GM18508 (cell line): ENCODE results near the gene TLE2.
"Not testable (repeated sequence)": the region's sequence is repeated elsewhere in the genome, so short reads cannot be mapped to it uniquely, and the experiment has no call there.

ENCODE experiments used
- ATAC-seq: cut with Tn5 transposase; IDR thresholded peaks from one replicate; pipeline ENCODE4 v1.9.1; 2021; ENCODE audit warnings: moderate number of reproducible peaks; ENCODE audit not compliant: insufficient read depth, unreplicated experiment

Gene TLE2

DNA sequence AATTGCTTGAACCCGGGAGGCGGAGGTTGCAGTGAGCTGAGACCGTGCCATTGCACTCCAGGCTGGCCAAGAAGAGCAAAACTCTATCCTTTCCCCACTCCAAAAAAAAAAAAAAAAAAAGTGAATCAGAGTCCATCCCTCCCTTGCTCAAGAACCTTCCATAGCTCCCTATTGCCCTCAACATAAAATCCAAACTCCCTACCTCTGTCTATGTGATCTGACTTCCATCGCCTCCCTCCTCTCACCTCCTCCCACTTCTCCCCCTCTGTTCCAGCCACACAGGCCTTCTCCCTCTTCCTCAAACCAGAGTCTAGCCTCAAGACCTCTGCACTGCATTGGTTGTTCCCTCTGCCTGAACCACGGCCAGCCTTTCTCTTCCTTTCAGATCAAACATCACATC, 10.0 kb upstream of the TLE2 start:
- ATAC-seq = no peak

DNA sequence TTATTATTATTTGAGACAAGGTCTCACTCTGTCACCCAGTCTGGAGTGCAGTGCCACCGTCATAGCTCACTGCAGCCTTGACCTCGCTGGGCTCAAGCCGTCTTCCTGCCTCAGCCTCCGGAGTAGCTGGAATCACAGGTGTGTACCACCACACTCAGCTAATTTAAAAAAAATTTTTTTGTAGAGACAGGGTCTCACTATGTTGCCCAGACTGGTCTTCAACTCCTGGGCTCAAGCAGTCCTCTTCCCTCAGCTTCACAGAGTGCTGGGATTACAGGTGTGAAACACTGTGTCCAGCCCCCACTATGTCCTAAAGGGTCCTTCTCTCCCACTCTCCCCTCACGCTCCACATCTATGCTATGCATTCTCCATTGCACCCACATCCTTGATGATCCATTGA, 9.1 kb upstream of the TLE2 start:
- ATAC-seq = no peak

DNA sequence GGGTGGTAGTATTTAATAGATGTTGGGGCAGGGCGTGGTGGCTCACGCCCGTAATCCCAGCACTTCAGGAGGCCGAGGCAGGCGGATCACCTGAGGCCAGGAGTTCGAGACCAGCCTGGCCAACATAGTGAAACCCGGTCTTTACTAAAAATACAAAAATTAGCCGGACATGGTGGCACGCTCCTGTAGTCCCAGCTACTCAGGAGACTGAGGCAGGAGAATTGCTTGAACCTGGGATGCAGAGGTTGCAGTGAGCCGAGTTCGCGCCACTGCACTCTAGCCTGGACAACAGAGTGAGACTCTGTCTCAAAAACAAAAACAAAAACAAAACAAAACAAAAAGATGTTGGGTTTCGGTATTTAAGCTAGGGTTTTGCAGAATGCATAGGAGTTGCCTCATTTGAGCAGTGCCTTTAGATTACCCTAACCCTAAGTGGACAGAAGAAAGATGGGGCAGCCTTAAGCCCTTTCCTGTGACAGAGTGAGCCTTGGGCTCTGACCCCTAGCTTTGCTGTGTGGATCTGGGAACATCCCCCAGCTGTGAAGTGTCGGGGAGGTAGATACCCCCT, 8.0 kb upstream of the TLE2 start:
- not testable (repeated sequence) for ATAC-seq

DNA sequence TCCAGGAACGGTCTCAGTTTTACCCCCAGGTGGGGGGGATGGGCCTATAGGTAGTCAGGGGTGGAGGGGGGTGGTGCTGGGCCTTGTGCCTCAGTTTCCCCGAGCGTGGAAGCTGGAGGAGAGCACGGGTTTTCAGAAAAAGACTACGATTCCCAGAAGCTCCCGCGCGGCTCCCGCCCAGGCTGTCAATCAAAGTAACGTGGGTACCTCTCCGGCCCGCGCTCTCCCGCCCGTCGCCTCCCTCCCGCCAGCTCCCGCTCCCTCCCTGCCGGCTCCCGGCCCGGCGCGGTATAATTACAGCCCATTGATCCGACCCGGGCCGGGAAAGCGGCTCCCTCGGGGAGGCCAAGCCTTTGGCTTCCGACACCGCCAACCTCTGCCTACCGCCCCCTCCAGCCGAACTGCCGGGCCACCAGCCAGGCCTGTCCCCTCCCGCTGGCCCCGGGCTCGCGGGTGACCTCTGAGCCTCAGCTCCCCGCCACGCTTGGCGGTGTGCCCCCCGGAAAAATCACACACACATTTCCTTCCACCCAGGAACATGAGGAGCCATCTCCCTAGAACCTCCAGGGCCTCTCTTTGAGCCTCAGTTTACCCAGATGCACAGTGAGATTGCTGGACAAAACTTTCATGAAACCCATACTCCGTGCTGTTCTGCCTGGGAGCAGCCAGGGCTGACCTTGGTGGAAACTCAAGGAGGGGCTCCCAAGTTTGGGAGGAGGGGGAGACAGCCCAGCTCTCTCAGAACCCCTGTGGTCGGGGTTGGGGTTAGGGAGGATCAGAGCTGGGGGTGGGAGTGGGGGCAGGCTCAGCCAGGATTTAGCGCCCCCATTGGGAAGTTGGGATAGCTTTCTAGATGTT, 7.3 kb upstream of the TLE2 start:
- ATAC-seq = no peak

- ATAC-seq = no peak
Observed at GRCh38 chr19:3035542-3036118, 6.5 kb upstream of the TLE2 start.

DNA sequence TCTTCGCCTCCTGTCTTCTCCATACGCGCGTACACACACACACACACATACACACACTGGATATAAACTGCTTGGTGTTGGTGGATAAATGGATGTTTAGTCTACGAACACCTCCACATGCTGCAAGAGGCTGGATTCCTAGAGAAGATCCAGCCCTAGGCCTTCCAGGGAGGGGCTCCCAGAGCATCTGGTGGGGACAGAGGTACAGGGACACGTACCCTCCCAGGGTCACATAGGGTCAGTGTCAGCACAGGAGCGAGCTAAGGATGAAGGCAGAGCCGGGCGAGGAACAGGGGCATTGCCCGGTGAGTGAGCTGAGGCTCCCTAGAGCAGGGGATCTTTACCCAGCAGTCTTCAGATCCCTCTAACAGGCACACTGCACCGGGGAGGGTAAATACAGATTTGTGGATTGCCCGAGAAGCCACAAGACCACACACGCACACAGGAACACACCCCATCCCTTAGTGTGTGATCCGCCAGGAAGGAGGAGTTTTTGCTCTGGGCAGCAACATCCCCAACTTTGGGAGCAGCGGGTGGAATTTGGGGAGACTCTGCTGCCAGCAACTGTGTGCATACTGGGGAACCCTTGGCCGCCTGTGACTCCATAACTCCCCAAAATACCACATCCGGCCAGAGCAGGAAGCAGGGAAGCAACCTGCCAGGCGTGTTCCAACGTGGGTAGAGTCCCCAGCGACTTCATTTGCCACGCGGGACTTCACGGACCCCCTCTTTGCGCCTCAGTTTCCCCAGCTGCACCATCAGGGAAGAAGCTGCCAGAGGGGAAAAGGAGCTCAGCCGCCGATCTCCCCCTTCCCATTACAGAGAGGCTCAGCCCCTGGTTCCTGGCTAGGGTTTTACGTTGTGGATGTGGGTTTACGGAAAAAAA, 5.8 kb upstream of the TLE2 start:
- no peak for ATAC-seq

GRCh38 chr19:3034406-3034655, 5.3 kb upstream of the TLE2 start:
- ATAC-seq = no peak

DNA sequence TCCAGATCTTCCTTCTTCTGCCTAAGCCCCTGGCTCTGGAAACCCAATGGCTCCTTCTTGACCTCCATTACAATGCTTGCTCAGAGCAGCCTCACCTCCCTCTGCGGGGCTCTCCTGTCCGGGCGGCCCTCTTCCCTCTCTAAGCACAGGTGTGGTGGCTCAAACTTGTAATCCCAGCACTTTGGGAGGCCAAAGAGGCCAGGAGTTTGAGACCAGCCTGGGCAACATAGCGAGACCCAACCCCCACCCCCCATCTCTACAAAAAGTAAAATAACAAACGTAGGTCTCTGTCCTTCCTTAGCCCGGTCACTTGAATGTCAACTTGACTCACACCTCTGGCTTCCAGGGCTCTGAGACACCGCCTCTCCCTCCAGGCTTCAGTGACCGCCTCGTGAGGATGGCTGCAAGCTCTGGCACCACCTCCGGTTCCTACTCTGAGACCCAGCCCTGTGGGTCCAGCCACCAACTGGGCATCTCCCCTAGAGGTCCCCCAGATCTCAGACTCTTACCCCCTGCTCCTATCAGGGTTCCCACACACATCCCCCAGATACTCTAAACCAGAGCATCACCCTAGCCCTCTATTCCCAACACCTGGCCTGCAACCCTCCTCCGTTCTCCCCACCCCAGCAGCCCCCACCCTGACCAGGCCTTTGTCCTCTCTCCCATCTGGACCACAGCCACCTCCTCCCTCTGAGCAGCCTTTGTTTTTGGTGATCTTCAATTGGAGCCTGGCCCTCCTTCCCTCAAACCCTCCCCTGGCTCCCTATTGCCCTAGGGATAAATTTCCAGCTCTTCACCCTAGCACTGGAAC, 4.7 kb upstream of the TLE2 start:
- ATAC-seq = no peak

DNA sequence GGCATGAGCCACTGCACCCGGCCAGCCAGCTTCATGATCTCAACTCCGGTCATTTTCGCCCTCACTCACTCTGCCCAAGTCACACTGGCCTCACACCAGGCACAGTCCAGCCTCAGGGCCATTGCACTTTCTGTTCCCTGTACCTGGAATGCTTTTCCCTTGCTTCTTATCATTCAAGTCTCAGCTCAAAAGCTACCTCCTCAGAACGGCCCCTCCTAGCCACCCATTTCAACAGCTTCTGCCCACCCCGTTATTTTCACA, 2.5 kb upstream of the TLE2 start:
- no peak for ATAC-seq

DNA sequence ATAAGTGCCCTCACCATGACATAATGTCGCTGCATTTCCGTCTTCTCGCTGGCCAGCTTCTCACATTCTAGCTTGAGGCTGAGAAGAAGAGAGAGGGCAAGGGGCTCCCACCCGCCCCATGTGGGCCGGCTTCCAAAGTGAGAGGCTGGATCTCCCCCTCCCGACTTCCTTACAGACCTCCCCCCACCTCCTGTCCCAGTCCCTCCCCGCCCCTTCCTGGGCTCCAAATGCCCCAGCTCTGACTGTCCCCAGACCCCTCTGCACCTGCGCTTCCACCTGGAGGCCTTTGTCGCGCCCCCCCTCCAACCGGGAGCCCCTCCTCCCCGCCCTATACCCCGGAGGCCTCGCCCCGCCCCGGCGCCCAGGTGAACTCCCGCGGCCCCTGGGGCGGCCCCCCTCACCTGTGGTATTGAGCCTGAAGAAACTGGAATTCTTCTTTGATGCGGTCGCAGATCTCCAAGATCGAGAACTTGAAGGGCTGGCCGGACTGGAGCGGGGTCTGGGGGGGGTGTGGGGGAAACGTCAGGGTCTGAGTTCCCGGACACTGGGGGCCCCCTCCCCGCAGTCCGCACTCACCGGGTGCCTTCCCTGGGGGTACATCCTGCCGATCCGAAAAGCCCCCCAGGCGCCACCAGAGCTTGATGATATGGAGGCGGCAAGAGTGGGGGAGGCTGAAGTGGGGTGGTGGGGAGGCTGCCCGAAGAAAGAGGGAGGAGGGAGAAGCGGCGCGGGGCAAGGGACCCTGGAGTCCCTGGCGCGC, 595 bp downstream of the TLE2 start:
- no peak for ATAC-seq

GRCh38 chr19:3027981-3028304, 1.1 kb downstream of the TLE2 start:
- ATAC-seq = no peak

DNA sequence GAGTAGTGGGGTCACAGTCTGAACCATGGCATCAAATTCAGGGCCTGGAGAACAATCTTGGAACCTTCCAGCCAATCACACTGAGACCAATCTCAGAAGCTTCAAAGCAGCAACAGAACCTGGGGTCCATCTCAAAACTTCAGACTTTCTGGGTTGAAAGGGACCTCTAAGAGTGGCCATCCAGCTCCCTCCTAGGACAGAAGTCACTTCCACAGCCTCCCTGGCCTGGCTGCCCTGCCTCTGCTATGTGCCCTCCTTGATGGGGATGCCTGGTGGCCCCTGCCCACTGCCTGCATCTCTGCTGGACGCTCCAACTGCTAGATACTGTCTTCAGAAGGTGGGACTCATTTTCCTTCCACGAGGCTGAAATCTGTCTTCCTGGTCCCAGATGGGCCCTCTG, 1.8 kb downstream of the TLE2 start:
- no peak for ATAC-seq

DNA sequence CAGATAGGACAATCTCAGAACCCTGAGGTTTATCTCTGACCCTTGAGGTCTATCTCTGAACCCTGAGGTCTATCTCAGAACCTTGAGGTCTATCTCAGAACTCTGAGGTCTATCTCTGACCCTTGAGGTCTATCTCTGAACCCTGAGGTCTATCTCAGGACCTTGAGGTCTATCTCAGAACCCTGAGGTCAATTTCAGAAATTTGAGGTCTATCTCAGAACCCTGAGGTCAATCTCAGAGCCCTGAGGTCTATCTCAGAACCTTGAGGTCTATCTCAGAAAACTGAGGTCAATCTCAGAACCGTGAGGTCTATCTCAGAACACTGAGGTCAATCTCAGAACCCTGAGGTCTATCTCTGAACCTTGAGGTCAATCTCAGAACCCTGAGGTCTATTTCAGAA, 2.3 kb downstream of the TLE2 start:
- ATAC-seq = no peak

DNA sequence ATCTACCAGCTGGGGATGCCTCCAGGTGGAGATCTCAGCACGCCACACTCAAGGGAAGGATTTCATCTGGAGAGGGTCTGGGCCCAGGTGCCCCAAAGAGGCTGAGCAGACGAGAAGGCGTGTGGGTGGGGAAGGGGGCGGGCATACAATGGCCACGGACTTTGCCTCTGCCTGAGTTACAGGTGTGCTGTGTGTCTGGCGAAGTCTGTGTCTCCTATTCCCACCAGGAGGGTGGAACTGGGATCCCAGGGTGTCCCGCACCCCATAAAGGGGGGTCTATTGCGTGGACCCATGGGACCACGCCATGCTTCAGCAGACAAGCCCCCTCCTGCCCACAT, 3.6 kb downstream of the TLE2 start:
- no peak for ATAC-seq

- no peak for ATAC-seq
Observed at GRCh38 chr19:3024870-3025548, 4.1 kb downstream of the TLE2 start.

DNA sequence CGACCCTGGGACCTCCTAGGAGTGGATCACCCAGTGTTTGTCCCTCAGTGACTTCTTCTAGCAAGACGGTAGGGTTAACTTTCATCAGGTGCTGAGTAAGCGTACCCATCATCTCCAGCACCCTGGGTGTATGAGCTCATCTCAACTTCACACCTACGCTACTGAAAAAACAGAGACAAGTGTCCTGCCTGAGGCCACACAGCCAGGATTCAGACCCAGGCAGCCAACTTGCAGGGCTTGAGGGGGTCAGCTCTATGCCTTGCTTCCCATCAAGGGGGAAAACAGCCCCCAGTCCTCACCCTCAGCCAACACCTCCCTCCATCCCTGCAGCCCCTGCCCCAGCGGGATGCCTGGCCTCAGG, 4.6 kb downstream of the TLE2 start:
- no peak for ATAC-seq

- ATAC-seq = no peak
Observed at GRCh38 chr19:3020321-3020960, 8.6 kb downstream of the TLE2 start.

- ATAC-seq = no peak
Observed at GRCh38 chr19:3019211-3019854, 9.7 kb downstream of the TLE2 start.

DNA sequence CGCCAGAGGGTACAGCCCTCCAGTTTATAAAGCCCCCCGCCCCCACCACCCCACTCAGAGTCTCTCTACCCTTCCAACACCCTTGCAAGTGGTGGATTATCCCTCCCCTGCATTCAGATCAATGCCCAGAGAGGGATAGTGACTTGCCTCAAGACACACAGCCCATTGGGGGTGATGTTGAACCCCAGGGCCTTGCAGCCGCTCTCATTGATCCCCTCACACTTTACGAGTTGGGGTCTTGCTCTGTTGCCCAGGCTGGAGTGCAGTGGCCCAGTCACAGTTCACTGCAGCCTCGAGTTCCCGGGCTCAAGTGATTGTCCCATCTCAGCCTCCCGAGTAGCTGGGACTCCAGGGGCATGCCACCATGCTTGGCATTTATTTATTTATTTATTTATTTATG, 11.2 kb downstream of the TLE2 start:
- no peak for ATAC-seq
